PC-3 (cell line): ENCODE data around the gene MOCS2.

Experiments
- CTCF ChIP-seq: fragments of 300-600 bp; sonication (generic); conservative IDR thresholded peaks from 2 replicates; pipeline ENCODE4 v1.5.1; 2017; ENCODE audit warnings: antibody characterized with exemption, low read depth, mild to moderate bottlenecking, low read length
- EZH2 ChIP-seq: fragments of 300-600 bp; sonication (generic); IDR thresholded peaks from one replicate; pipeline ENCODE4 v1.6.1; 2017; ENCODE audit warnings: antibody characterized with exemption, mild to moderate bottlenecking, low read length; ENCODE audit not compliant: unreplicated experiment

- TF ChIP-seq CTCF (no peak), EZH2 (no peak)
Measured at GRCh38 chr5:53109443-53110127, at the start of gene MOCS2.
